Lung (tissue), 12 donors: ENCODE measurements around the gene TCEA3. TPM values are rescaled to one million over a fixed set of nuclear protein-coding genes. Genes with fewer than 3 reads are reported as not detected.
A peak's percentile ranks its signal among the peaks of the same experiment; 100 is the strongest.

Experiments used
- ATAC-seq: fragments of 200-7000 bp; cut with Tn5 transposase; one replicate; pipeline ENCODE4 v1.9.1; 2020; ENCODE audit warnings: moderate number of reproducible peaks; ENCODE audit not compliant: insufficient read depth, low FRiP score
- DNase-seq, 3 donors: peaks; one replicate each; pipeline ENCODE4 v3.0.0-alpha.2; 2013 to 2017
- H3K27ac ChIP-seq, 2 donors: one replicate each; pipeline ENCODE4 v1.5.1; 2013; ENCODE audit warnings: mild to moderate bottlenecking in 2 of 2, moderate library complexity in 2 of 2, control low read depth in 1 of 2, inconsistent platforms in 1 of 2, low read depth in 1 of 2, low read length in 1 of 2
- H3K27me3 ChIP-seq, 3 donors: one replicate each; pipeline ENCODE4 v1.5.1; 2013; ENCODE audit warnings: low read length in 2 of 3; ENCODE audit not compliant: control insufficient read depth in 3 of 3, insufficient read depth in 3 of 3
- H3K36me3 ChIP-seq, 4 donors: one replicate each; pipeline ENCODE4 v1.5.1; 2013; ENCODE audit warnings: low read length in 4 of 4, mild to moderate bottlenecking in 1 of 4, moderate library complexity in 1 of 4; ENCODE audit not compliant: control insufficient read depth in 4 of 4, insufficient read depth in 4 of 4
- H3K4me1 ChIP-seq, 5 donors: one replicate each; pipeline ENCODE4 v1.5.1; 2013; ENCODE audit warnings: low read length in 5 of 5, mild to moderate bottlenecking in 2 of 5, moderate library complexity in 1 of 5; ENCODE audit not compliant: control insufficient read depth in 5 of 5, insufficient read depth in 5 of 5
- H3K4me3 ChIP-seq: one replicate; pipeline ENCODE4 v1.5.1; 2013; ENCODE audit warnings: mild to moderate bottlenecking, control low read depth, moderate library complexity
- H3K9ac ChIP-seq, 2 donors: one replicate each; pipeline ENCODE4 v1.5.1; 2013; ENCODE audit warnings: low read length in 2 of 2, control low read depth in 1 of 2; ENCODE audit not compliant: insufficient read depth in 1 of 2
- H3K9me3 ChIP-seq, 4 donors: one replicate each; pipeline ENCODE4 v1.5.1; 2013; ENCODE audit warnings: low read length in 3 of 4, mild to moderate bottlenecking in 1 of 4, moderate library complexity in 1 of 4; ENCODE audit not compliant: control insufficient read depth in 4 of 4, insufficient read depth in 3 of 4
- CTCF ChIP-seq: IDR thresholded peaks from 2 replicates; pipeline ENCODE4 v1.5.1; 2012; ENCODE audit warnings: mild to moderate bottlenecking; ENCODE audit errors: control extremely low read depth, extremely low read depth
- WGBS, 2 donors: extraction: QIAGEN DNeasy Blood & Tissue Kit; methylation state at CpG; one replicate each; pipeline ENCODE4 v1.1.7; 2013; 5-methylcytosine and 5-hydroxymethylcytosine counted together
- polyA plus RNA-seq, 2 donors: library from polyadenylated mRNA; stranded (reverse); fragments of 200-250 nt; gene quantifications; one replicate each; pipeline ENCODE4 v1.2.1, GENCODE V29; 2013
- total RNA-seq, 2 donors: library from RNA; depleted of rRNA in 1 of 2; stranded (reverse); fragments of >200 nt in 1 of 2; gene quantifications; one replicate each; pipeline ENCODE4 v1.2.1, GENCODE V29; 2014 to 2021
- donor health status: control.
- donor health status: control.
- donor health status: Bipolar disorder and iron deficiency.
- donor health status: healthy.
- donor health status: DM: yes; HTN: yes; CAD: no.

Gene TCEA3
- total and polyA plus RNA-seq, 4 donors: 10.3 to 37.5 (median 29.9) TPM

GRCh38 chr1:23450894-23451293, 26.3 kb upstream of the TCEA3 start:
- no peaks in the 10 kb centered on the region for H3K9me3 ChIP-seq
- 92 to 93% methylated on average over 4 of the region's 4 CpGs for WGBS, 2 donors
- H3K4me3 ChIP-seq: no peak overlapping the region
- H3K9ac ChIP-seq: no peak overlapping the region
- no peak for TF ChIP-seq CTCF
- H3K27me3 ChIP-seq: no peaks in the 10 kb centered on the region
- H3K36me3 ChIP-seq: peaks cover 0 to 19% (median 7%) of the 10 kb centered on the region in 4 donors
- DNase-seq (no peak), ATAC-seq (no peak)
- peaks cover 0 to 15% (median 6%) of the 10 kb centered on the region in 5 donors for H3K4me1 ChIP-seq
- H3K27ac ChIP-seq: peak overlapping the region in 1 of 2 donors; percentile 68

- no peak for DNase-seq
Observed at GRCh38 chr1:23449958-23450357, 25.4 kb upstream of the TCEA3 start.

GRCh38 chr1:23449306-23449705, 24.8 kb upstream of the TCEA3 start:
- Histone ChIP-seq H3K9ac (no peak overlapping the region), H3K4me1 (peaks cover 0 to 15% (median 6%) of the 10 kb centered on the region in 5 donors), H3K27me3 (no peaks in the 10 kb centered on the region), H3K27ac (no peak overlapping the region), H3K9me3 (no peaks in the 10 kb centered on the region), H3K36me3 (peaks cover 0 to 13% (median 2%) of the 10 kb centered on the region in 4 donors), H3K4me3 (no peak overlapping the region)
- 89 to 93% methylated on average over 6 of the region's 6 CpGs for WGBS, 2 donors
- TF ChIP-seq CTCF: no peak
- ATAC-seq: no peak
- DNase-seq: no peak

More at GRCh38 chr1:23449958-23450357, 25.4 kb upstream of the TCEA3 start:
- no peaks in the 10 kb centered on the region for H3K9me3 ChIP-seq
- ATAC-seq: no peak
- peaks cover 0 to 15% (median 6%) of the 10 kb centered on the region in 5 donors for H3K4me1 ChIP-seq
- H3K36me3 ChIP-seq: peaks cover 0 to 19% (median 5%) of the 10 kb centered on the region in 4 donors
- no peak overlapping the region for H3K9ac ChIP-seq
- no peak overlapping the region for H3K4me3 ChIP-seq
- H3K27ac ChIP-seq: no peak overlapping the region
- TF ChIP-seq CTCF: no peak
- 92 to 94% methylated on average over 4 of the region's 4 CpGs for WGBS, 2 donors
- H3K27me3 ChIP-seq: no peaks in the 10 kb centered on the region

- Histone ChIP-seq H3K27ac (no peak overlapping the region), H3K36me3 (peaks cover 0 to 12% (median 2%) of the 10 kb centered on the region in 4 donors), H3K4me1 (peaks cover 0 to 15% (median 6%) of the 10 kb centered on the region in 5 donors), H3K9ac (no peak overlapping the region), H3K4me3 (no peak overlapping the region), H3K27me3 (no peaks in the 10 kb centered on the region), H3K9me3 (no peaks in the 10 kb centered on the region)
- TF ChIP-seq CTCF: no peak
- DNase-seq (no peak), ATAC-seq (no peak)
- 66 to 86% methylated on average over 1 of the region's 1 CpG for WGBS, 2 donors
Observed at GRCh38 chr1:23448846-23449245, 24.3 kb upstream of the TCEA3 start.
